Measurements from ENCODE around the gene TAMM41.
"Not testable (repeated sequence)": the region's sequence is repeated elsewhere in the genome, so short reads cannot be mapped to it uniquely, and the experiment has no call there.

TAMM41 gene

GRCh38 chr3:11846281-11847266, at the start of gene TAMM41:
Gene TAMM41, minus strand, starts transcription at chr3:11846885. Its CDS starts 249 bp downstream, at chr3:11846636.
- peak; percentile 93 for TF ChIP-seq POLR2A (IDR thresholded peaks at IDR 0.05; ENCODE audit: low read depth, low read length)
- DNase-seq (ENCODE audit: insufficient read length, low spot score) = peak; percentile 84
- peak; percentile 84 for FAIRE-seq

- no peak for DNase-seq (ENCODE audit: insufficient read length, low spot score)
- TF ChIP-seq POLR2A (IDR thresholded peaks at IDR 0.05; ENCODE audit: low read depth, low read length) = no peak
- FAIRE-seq = no peak
These were observed 32.2 kb upstream of the TAMM41 start for GRCh38 chr3:11878837-11879236.

GRCh38 chr3:11874707-11875106, 28.0 kb upstream of the TAMM41 start:
- FAIRE-seq; DNase-seq (ENCODE audit: insufficient read length, low spot score): not testable (repeated sequence)

- not testable (repeated sequence) for DNase-seq (ENCODE audit: insufficient read length, low spot score); FAIRE-seq
These were observed 17.1 kb upstream of the TAMM41 start for GRCh38 chr3:11863739-11864138.

GRCh38 chr3:11862584-11862983, 15.9 kb upstream of the TAMM41 start:
- not testable (repeated sequence) for FAIRE-seq

GRCh38 chr3:11862145-11862544, 15.5 kb upstream of the TAMM41 start:
- FAIRE-seq; DNase-seq (ENCODE audit: insufficient read length, low spot score): not testable (repeated sequence)

More at GRCh38 chr3:11862584-11862983, 15.9 kb upstream of the TAMM41 start:
- not testable (repeated sequence) for DNase-seq (ENCODE audit: insufficient read length, low spot score)

GRCh38 chr3:11860213-11860612, 13.5 kb upstream of the TAMM41 start:
- not testable (repeated sequence) for DNase-seq (ENCODE audit: insufficient read length, low spot score); FAIRE-seq

GRCh38 chr3:11853450-11853849, 6.8 kb upstream of the TAMM41 start:
- TF ChIP-seq POLR2A (IDR thresholded peaks at IDR 0.05; ENCODE audit: low read depth, low read length) = no peak
- DNase-seq (ENCODE audit: insufficient read length, low spot score) (no peak), FAIRE-seq (no peak)

GRCh38 chr3:11850003-11850402, 3.3 kb upstream of the TAMM41 start:
- no peak for DNase-seq (ENCODE audit: insufficient read length, low spot score)
- no peak for FAIRE-seq
- no peak for TF ChIP-seq POLR2A (IDR thresholded peaks at IDR 0.05; ENCODE audit: low read depth, low read length)

- no peak for DNase-seq (ENCODE audit: insufficient read length, low spot score)
- FAIRE-seq = no peak
- TF ChIP-seq POLR2A (IDR thresholded peaks at IDR 0.05; ENCODE audit: low read depth, low read length) = no peak
These were observed 922 bp upstream of the TAMM41 start for GRCh38 chr3:11847607-11848006.

- no peak for FAIRE-seq
- no peak for DNase-seq (ENCODE audit: insufficient read length, low spot score)
- TF ChIP-seq POLR2A (IDR thresholded peaks at IDR 0.05; ENCODE audit: low read depth, low read length) = no peak
These were observed 1.0 kb downstream of the TAMM41 start for GRCh38 chr3:11845651-11846050.

GRCh38 chr3:11844891-11845290, 1.8 kb downstream of the TAMM41 start:
- FAIRE-seq = no peak
- no peak for DNase-seq (ENCODE audit: insufficient read length, low spot score)
- no peak for TF ChIP-seq POLR2A (IDR thresholded peaks at IDR 0.05; ENCODE audit: low read depth, low read length)

GRCh38 chr3:11835028-11835639, 11.6 kb downstream of the TAMM41 start:
- FAIRE-seq = peak; percentile 71
- TF ChIP-seq POLR2A (IDR thresholded peaks at IDR 0.05; ENCODE audit: low read depth, low read length) = no peak
- DNase-seq (ENCODE audit: insufficient read length, low spot score) = no peak

- FAIRE-seq = no peak
- no peak for DNase-seq (ENCODE audit: insufficient read length, low spot score)
- no peak for TF ChIP-seq POLR2A (IDR thresholded peaks at IDR 0.05; ENCODE audit: low read depth, low read length)
These were observed 13.4 kb downstream of the TAMM41 start for GRCh38 chr3:11832981-11833905.

All from H54 (cell line).